Mucosa of rectum (tissue), 2 donors: ENCODE results near the gene BRCA1.

Experiments
- H3K27ac ChIP-seq, 2 donors: one replicate each; pipeline ENCODE4 v1.7.0; 2013; ENCODE audit warnings: inconsistent platforms in 2 of 2, low read depth in 2 of 2, low read length in 2 of 2
- H3K27me3 ChIP-seq, 2 donors: one replicate each; pipeline ENCODE4 v1.7.0; 2013; ENCODE audit warnings: low read length in 2 of 2; ENCODE audit not compliant: control insufficient read depth in 2 of 2, insufficient read depth in 2 of 2
- H3K36me3 ChIP-seq, 2 donors: one replicate each; pipeline ENCODE4 v1.7.0; 2013; ENCODE audit warnings: low read length in 2 of 2; ENCODE audit not compliant: control insufficient read depth in 2 of 2, insufficient read depth in 2 of 2
- H3K4me1 ChIP-seq, 2 donors: one replicate each; pipeline ENCODE4 v1.7.0; 2013; ENCODE audit warnings: low read length in 2 of 2, mild to moderate bottlenecking in 1 of 2; ENCODE audit not compliant: control insufficient read depth in 2 of 2, insufficient read depth in 2 of 2
- H3K4me3 ChIP-seq, 2 donors: one replicate each; pipeline ENCODE4 v1.7.0; 2013; ENCODE audit warnings: low read length in 2 of 2
- H3K9ac ChIP-seq, 2 donors: one replicate each; pipeline ENCODE4 v1.7.0; 2013; ENCODE audit warnings: low read length in 2 of 2, low read depth in 1 of 2, mild to moderate bottlenecking in 1 of 2
- H3K9me3 ChIP-seq, 2 donors: one replicate each; pipeline ENCODE4 v1.7.0; 2013; ENCODE audit warnings: low read length in 2 of 2; ENCODE audit not compliant: control insufficient read depth in 2 of 2
- donor health status: healthy.
- donor health status: Normal muscosa, but diverticular disease.

BRCA1 gene

GRCh38 chr17:43016216-43016615, 108.9 kb downstream of the BRCA1 start:
- H3K9ac ChIP-seq = no peak overlapping the region
- H3K27ac ChIP-seq = peak overlapping the region in 1 of 2 donors; percentile 38
- peaks cover 17 to 18% of the 10 kb centered on the region in 2 donors for H3K4me1 ChIP-seq

GRCh38 chr17:43015579-43015978, 109.6 kb downstream of the BRCA1 start:
- Histone ChIP-seq H3K27me3 (no peaks in the 10 kb centered on the region), H3K9me3 (no peaks in the 10 kb centered on the region), H3K4me3 (no peak overlapping the region), H3K4me1 (peaks cover 23 to 24% of the 10 kb centered on the region in 2 donors), H3K27ac (peak overlapping the region in 1 of 2 donors; percentile 38), H3K36me3 (peaks cover 34% of the 10 kb centered on the region in 2 donors), H3K9ac (no peak overlapping the region)

More at GRCh38 chr17:43016216-43016615, 108.9 kb downstream of the BRCA1 start:
- H3K9me3 ChIP-seq = no peaks in the 10 kb centered on the region
- no peak overlapping the region for H3K4me3 ChIP-seq
- no peaks in the 10 kb centered on the region for H3K27me3 ChIP-seq
- H3K36me3 ChIP-seq = peaks cover 34% of the 10 kb centered on the region in 2 donors

DNA sequence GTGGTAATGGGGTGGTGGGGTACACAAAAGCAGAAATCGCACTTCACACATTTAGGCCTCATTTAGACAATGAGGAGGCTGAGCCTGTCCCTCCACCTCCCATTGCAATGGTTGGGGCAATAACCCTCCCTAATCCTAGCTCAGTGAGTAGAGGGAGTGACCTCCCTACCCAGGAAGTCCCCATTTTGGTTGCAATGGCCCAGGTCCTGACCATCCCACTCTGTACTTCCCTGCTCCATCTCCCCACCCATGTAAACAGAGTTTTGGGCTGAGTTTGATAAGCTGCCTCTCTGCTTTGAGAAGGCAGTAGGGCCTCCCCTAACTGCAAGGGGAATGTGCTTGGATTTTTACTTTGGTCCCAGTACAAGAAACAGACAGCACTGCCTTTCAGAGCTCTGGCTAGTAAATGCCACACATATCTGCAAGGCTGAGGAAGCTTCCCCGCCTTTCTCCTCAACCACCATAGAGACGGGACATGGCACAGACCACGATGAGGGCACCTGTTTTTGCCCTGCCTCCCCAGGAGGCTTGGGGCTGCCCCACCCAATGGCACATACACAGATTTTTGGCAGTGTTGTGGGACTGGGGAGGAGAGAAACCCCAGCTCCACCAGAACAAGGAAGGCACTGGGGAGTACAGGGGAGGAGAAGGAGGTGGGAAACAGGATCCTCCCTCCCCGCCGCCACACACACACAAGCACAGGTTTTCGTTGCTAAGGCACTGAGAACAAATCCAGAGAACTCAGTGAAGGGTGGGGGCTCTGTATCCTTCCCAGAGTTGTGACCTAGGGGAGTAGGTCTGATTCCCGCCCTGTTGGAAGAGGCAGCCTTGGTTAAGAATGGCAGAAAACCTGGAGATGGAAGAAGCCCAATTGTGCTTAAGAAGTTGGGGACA, 110.3 kb downstream of the BRCA1 start:
- H3K36me3 ChIP-seq = peaks cover 34% of the 10 kb centered on the region in 2 donors
- peaks cover 24 to 27% of the 10 kb centered on the region in 2 donors for H3K4me1 ChIP-seq
- H3K9ac ChIP-seq = no peak overlapping the region
- H3K27ac ChIP-seq = peak overlapping the region in 1 of 2 donors; percentile 32
- no peaks in the 10 kb centered on the region for H3K9me3 ChIP-seq
- H3K27me3 ChIP-seq = no peaks in the 10 kb centered on the region
- H3K4me3 ChIP-seq = no peak overlapping the region

DNA sequence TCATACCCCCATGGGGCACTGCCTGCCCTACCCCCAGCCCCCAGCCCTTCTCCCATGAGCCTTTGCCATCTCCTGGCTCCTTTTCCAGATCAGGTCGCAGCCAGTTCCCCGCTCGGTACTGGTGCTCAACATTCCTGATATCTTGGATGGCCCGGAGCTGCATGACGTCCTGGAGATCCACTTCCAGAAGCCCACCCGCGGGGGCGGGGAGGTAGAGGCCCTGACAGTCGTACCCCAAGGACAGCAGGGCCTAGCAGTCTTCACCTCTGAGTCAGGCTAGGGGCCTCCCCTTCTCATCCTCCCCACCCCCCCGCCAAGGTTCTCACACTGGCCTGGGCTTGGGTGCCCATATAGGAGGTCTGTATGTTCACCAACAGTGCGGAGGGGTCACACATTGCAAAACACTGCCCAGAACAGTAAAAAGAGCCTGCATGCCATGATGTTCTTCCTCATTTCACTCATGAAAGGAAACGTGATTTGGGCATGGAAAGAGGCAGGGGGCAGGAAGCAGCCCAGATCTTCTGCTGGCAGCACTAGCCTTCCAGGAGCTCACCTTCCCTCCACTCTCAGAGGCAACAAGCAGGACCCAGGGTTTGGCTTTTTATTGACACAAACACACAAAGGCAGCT, 111.0 kb downstream of the BRCA1 start:
- Histone ChIP-seq H3K4me3 (no peak overlapping the region), H3K4me1 (peaks cover 19 to 21% of the 10 kb centered on the region in 2 donors), H3K27me3 (no peaks in the 10 kb centered on the region), H3K9me3 (no peaks in the 10 kb centered on the region), H3K36me3 (peaks cover 34% of the 10 kb centered on the region in 2 donors), H3K27ac (peak overlapping the region in 1 of 2 donors; percentile 32), H3K9ac (no peak overlapping the region)

DNA sequence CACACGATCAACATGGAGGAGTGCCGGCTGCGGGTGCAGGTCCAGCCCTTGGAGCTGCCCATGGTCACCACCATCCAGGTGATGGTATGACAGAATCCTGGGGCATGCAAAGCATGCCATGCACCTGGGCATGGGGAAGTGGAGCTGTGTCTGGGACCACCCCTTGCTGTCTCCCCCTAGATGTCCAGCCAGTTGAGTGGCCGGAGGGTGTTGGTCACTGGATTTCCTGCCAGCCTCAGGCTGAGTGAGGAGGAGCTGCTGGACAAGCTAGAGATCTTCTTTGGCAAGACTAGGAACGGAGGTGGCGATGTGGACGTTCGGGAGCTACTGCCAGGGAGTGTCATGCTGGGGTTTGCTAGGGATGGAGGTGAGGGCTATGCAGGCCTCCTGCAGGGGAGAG, 111.9 kb downstream of the BRCA1 start:
- H3K27ac ChIP-seq = no peak overlapping the region
- H3K4me3 ChIP-seq = no peak overlapping the region
- no peak overlapping the region for H3K9ac ChIP-seq
- H3K27me3 ChIP-seq = no peaks in the 10 kb centered on the region
- H3K9me3 ChIP-seq = no peaks in the 10 kb centered on the region
- peaks cover 34% of the 10 kb centered on the region in 2 donors for H3K36me3 ChIP-seq
- H3K4me1 ChIP-seq = peaks cover 16 to 19% of the 10 kb centered on the region in 2 donors

GRCh38 chr17:43011728-43012472, 113.3 kb downstream of the BRCA1 start:
- H3K27ac ChIP-seq = peak overlapping the region in 1 of 2 donors; percentile 34
- no peak overlapping the region for H3K9ac ChIP-seq
- H3K4me1 ChIP-seq = peaks cover 14 to 23% of the 10 kb centered on the region in 2 donors
- peaks cover 31% of the 10 kb centered on the region in 2 donors for H3K36me3 ChIP-seq
- no peak overlapping the region for H3K4me3 ChIP-seq
- no peaks in the 10 kb centered on the region for H3K27me3 ChIP-seq
- H3K9me3 ChIP-seq = no peaks in the 10 kb centered on the region

- peaks cover 26 to 28% of the 10 kb centered on the region in 2 donors for H3K36me3 ChIP-seq
- H3K9me3 ChIP-seq = no peaks in the 10 kb centered on the region
- H3K9ac ChIP-seq = peak overlapping the region in 1 of 2 donors; percentile 47
- H3K4me3 ChIP-seq = no peak overlapping the region
- H3K27me3 ChIP-seq = no peaks in the 10 kb centered on the region
- H3K4me1 ChIP-seq = peaks cover 14 to 28% of the 10 kb centered on the region in 2 donors
- H3K27ac ChIP-seq = peak overlapping the region; percentile 69 to 86
Measured at GRCh38 chr17:43010667-43011308, 114.4 kb downstream of the BRCA1 start.

GRCh38 chr17:43006639-43007551, 118.3 kb downstream of the BRCA1 start, which contains the start of gene IFI35:
IFI35 (plus strand) TSS chr17:43006784; CDS start chr17:43006948, 164 bp downstream.
- Histone ChIP-seq H3K27ac (peak within 1 kb of the TSS; percentile 95 to 98), H3K9ac (peak within 1 kb of the TSS; percentile 96 to 99)

More at GRCh38 chr17:43006639-43007551, 118.3 kb downstream of the BRCA1 start, which contains the start of gene IFI35:
- peak within 1 kb of the TSS; percentile 96 to 99 for H3K4me3 ChIP-seq
- no peaks in the 10 kb centered on the region for H3K27me3 ChIP-seq
- peaks cover 14 to 27% of the 10 kb centered on the region in 2 donors for H3K4me1 ChIP-seq
- no peaks in the 10 kb centered on the region for H3K9me3 ChIP-seq
- peaks cover 14 to 16% of the 10 kb centered on the region in 2 donors for H3K36me3 ChIP-seq
